ENCODE results near the gene RIN3.

The RIN3 gene

GRCh38 chr14:92481386-92481785 is 32.2 kb upstream of the RIN3 start:
- Mint-ChIP-seq H3K27me3 (ENCODE audit: low read depth, poor library complexity) (peaks cover 4% of the 10 kb centered on the region), H3K36me3 (ENCODE audit: low read depth) (no peaks in the 10 kb centered on the region), H3K4me1 (no peaks in the 10 kb centered on the region), H3K27ac (no peak overlapping the region), H3K9me3 (peaks cover 13% of the 10 kb centered on the region), H3K4me3 (no peak overlapping the region)
- no peak for TF ChIP-seq CTCF (IDR thresholded peaks at IDR 0.05)
- no peak for DNase-seq

- H3K36me3 Mint-ChIP-seq (ENCODE audit: low read depth), result no peaks in the 10 kb centered on the region
Observed at GRCh38 chr14:92481811-92482555, 31.6 kb upstream of the RIN3 start.

GRCh38 chr14:92482621-92483319 is 30.8 kb upstream of the RIN3 start:
- H3K4me3 Mint-ChIP-seq, result no peak overlapping the region
- peaks cover 10% of the 10 kb centered on the region for H3K27me3 Mint-ChIP-seq (ENCODE audit: low read depth, poor library complexity)
- peaks cover 13% of the 10 kb centered on the region for H3K9me3 Mint-ChIP-seq
- peaks cover 5% of the 10 kb centered on the region for H3K4me1 Mint-ChIP-seq
- H3K36me3 Mint-ChIP-seq (ENCODE audit: low read depth), result no peaks in the 10 kb centered on the region
- no peak for DNase-seq
- H3K27ac Mint-ChIP-seq, result no peak overlapping the region
- TF ChIP-seq CTCF (IDR thresholded peaks at IDR 0.05), result no peak

More at GRCh38 chr14:92481811-92482555, 31.6 kb upstream of the RIN3 start:
- no peaks in the 10 kb centered on the region for H3K4me1 Mint-ChIP-seq
- no peak for DNase-seq
- H3K27me3 Mint-ChIP-seq (ENCODE audit: low read depth, poor library complexity), result peaks cover 5% of the 10 kb centered on the region
- TF ChIP-seq CTCF (IDR thresholded peaks at IDR 0.05), result no peak
- H3K9me3 Mint-ChIP-seq, result peaks cover 13% of the 10 kb centered on the region
- no peak overlapping the region for H3K4me3 Mint-ChIP-seq
- no peak overlapping the region for H3K27ac Mint-ChIP-seq

- no peak overlapping the region for H3K27ac Mint-ChIP-seq
- H3K4me3 Mint-ChIP-seq, result no peak overlapping the region
- no peaks in the 10 kb centered on the region for H3K36me3 Mint-ChIP-seq (ENCODE audit: low read depth)
- DNase-seq, result no peak
- no peak for TF ChIP-seq CTCF (IDR thresholded peaks at IDR 0.05)
- H3K9me3 Mint-ChIP-seq, result peaks cover 5% of the 10 kb centered on the region
- peaks cover 5% of the 10 kb centered on the region for H3K4me1 Mint-ChIP-seq
- peaks cover 17% of the 10 kb centered on the region for H3K27me3 Mint-ChIP-seq (ENCODE audit: low read depth, poor library complexity)
Observed at GRCh38 chr14:92484132-92484823, 29.3 kb upstream of the RIN3 start.

- no peak overlapping the region for H3K4me3 Mint-ChIP-seq
- H3K27me3 Mint-ChIP-seq (ENCODE audit: low read depth, poor library complexity), result peaks cover 20% of the 10 kb centered on the region
- no peak overlapping the region for H3K27ac Mint-ChIP-seq
- H3K36me3 Mint-ChIP-seq (ENCODE audit: low read depth), result no peaks in the 10 kb centered on the region
- H3K4me1 Mint-ChIP-seq, result peaks cover 12% of the 10 kb centered on the region
- DNase-seq, result no peak
- H3K9me3 Mint-ChIP-seq, result no peaks in the 10 kb centered on the region
- no peak for TF ChIP-seq CTCF (IDR thresholded peaks at IDR 0.05)
Observed at GRCh38 chr14:92486881-92487280, 26.7 kb upstream of the RIN3 start.
